H1 (cell line): ENCODE results near the gene KCNJ12. TPM values are rescaled to one million over a fixed set of nuclear protein-coding genes. Genes with fewer than 3 reads are reported as not detected.

Experiments used
- CTCF ChIA-PET: fragments of 300-600 bp; sonication (Branson Sonifier 250); formaldehyde crosslinking; loops from one replicate; lab custom pipeline; 2021; ENCODE audit not compliant: partially characterized antibody; lab: Charles Lee
- POLR2A ChIA-PET: fragments of 300-600 bp; sonication (Branson Sonifier 250); formaldehyde crosslinking; loops from one replicate; lab custom pipeline; 2021; ENCODE audit warnings: inconsistent platforms; ENCODE audit not compliant: partially characterized antibody; lab: Charles Lee
- DNase-seq, 2 experiments: peaks; one replicate each; pipeline versions ENCODE4 v3.0.0 to v3.0.0-alpha.2; 2010 to 2022; ENCODE audit warnings: low spot score in 2 of 2, low read depth in 1 of 2, mixed read lengths in 1 of 2
- FAIRE-seq: peaks from 2 replicates; lab custom pipeline; 2011; peaks lifted over from hg19 to GRCh38; lab: Jason Lieb, UNC
- H2AFZ ChIP-seq: 2 replicates; pipeline ENCODE4 v1.8.1; 2012; ENCODE audit warnings: low read length, inconsistent platforms
- H2AK5ac ChIP-seq: 2 replicates; pipeline ENCODE4 v1.6.1; 2013; ENCODE audit warnings: low read depth, low read length
- H2BK120ac ChIP-seq: replicated peaks from 2 replicates; pipeline ENCODE3; 2013; ENCODE audit warnings: low read depth, low read length, inconsistent platforms
- H2BK12ac ChIP-seq: 2 replicates; pipeline ENCODE4 v1.6.1; 2013; ENCODE audit warnings: low read depth, low read length
- H2BK15ac ChIP-seq: 2 replicates; pipeline ENCODE4 v1.6.1; 2013; ENCODE audit warnings: low read length
- H2BK20ac ChIP-seq: 2 replicates; pipeline ENCODE4 v1.6.1; 2013; ENCODE audit warnings: low read length
- H2BK5ac ChIP-seq: 2 replicates; pipeline ENCODE4 v1.6.1; 2013; ENCODE audit warnings: low read depth, low read length
- H3K14ac ChIP-seq: 2 replicates; pipeline ENCODE4 v1.6.1; 2013; ENCODE audit warnings: inconsistent platforms; ENCODE audit not compliant: insufficient read length
- H3K18ac ChIP-seq: 2 replicates; pipeline ENCODE4 v1.6.1; 2013; ENCODE audit warnings: low read length; ENCODE audit errors: extremely low read depth
- H3K23ac ChIP-seq: 2 replicates; pipeline ENCODE4 v1.6.1; 2013; ENCODE audit warnings: inconsistent platforms; ENCODE audit not compliant: insufficient read length
- H3K23me2 ChIP-seq: 2 replicates; pipeline ENCODE4 v1.6.1; 2013; ENCODE audit warnings: low read depth, low read length
- H3K27ac ChIP-seq: 2 replicates; pipeline ENCODE4 v1.6.1; 2011; ENCODE audit warnings: low read depth, low read length, inconsistent platforms
- H3K27me3 ChIP-seq, 4 experiments: replicated peaks in 1 of 4; 1 replicate in 1 of 4; 2 replicates in 3 of 4; pipeline versions ENCODE4 v1.6.1 to v1.8.1; 2011 to 2013; ENCODE audit warnings: low read length in 3 of 4, mild to moderate bottlenecking in 3 of 4, inconsistent platforms in 2 of 4, mixed read lengths in 2 of 4, moderate library complexity in 1 of 4; ENCODE audit not compliant: control insufficient read depth in 3 of 4, insufficient read depth in 3 of 4; ENCODE audit errors: extremely low read depth in 1 of 4
- H3K36me3 ChIP-seq, 4 experiments: 2 replicates each; pipeline versions ENCODE4 v1.6.1 to v1.8.1; 2011 to 2013; ENCODE audit warnings: mild to moderate bottlenecking in 4 of 4, low read length in 3 of 4, moderate library complexity in 2 of 4, control low read depth in 1 of 4, inconsistent platforms in 1 of 4; ENCODE audit not compliant: insufficient read depth in 4 of 4, control insufficient read depth in 2 of 4
- H3K4ac ChIP-seq: replicated peaks from 2 replicates; pipeline ENCODE3; 2013; ENCODE audit warnings: low read length, low read depth, mixed read lengths, inconsistent platforms; ENCODE audit not compliant: insufficient read length
- H3K4me1 ChIP-seq, 4 experiments: replicated peaks in 1 of 4; 1 replicate in 1 of 4; 2 replicates in 3 of 4; pipeline versions ENCODE4 v1.6.1 to v1.8.1; 2011 to 2013; ENCODE audit warnings: low read length in 3 of 4, inconsistent platforms in 2 of 4, mixed read lengths in 1 of 4; ENCODE audit not compliant: insufficient read depth in 4 of 4, control insufficient read depth in 3 of 4
- H3K4me2 ChIP-seq, 2 experiments: 2 replicates each; pipeline versions ENCODE4 v1.6.1 to v1.8.1; 2011 to 2013; ENCODE audit warnings: low read depth in 2 of 2, low read length in 2 of 2, control low read depth in 1 of 2, inconsistent platforms in 1 of 2, mild to moderate bottlenecking in 1 of 2; ENCODE audit not compliant: insufficient read depth in 1 of 2
- H3K4me3 ChIP-seq, 4 experiments: fragments of 200-600, 300-600 bp in 1 of 4; sonication (generic), shearing (Covaris generic), sonication (Bioruptor Twin) in 1 of 4; 2 replicates each; pipeline versions ENCODE4 v1.5.1 to v1.8.1; 2011 to 2016; ENCODE audit warnings: low read length in 4 of 4, low read depth in 3 of 4, control low read depth in 2 of 4, inconsistent platforms in 2 of 4, mild to moderate bottlenecking in 2 of 4, mixed read lengths in 1 of 4, moderate library complexity in 1 of 4; ENCODE audit not compliant: insufficient read depth in 2 of 4; ENCODE audit errors: extremely low read depth in 1 of 4
- H3K56ac ChIP-seq: replicated peaks from 2 replicates; pipeline ENCODE3; 2013; ENCODE audit warnings: low read depth, mild to moderate bottlenecking, mixed read lengths, low read length, inconsistent platforms; ENCODE audit not compliant: insufficient read length
- H3K79me1 ChIP-seq: 2 replicates; pipeline ENCODE4 v1.6.1; 2013; ENCODE audit warnings: low read depth, low read length, control low read depth
- H3K79me2 ChIP-seq, 2 experiments: 2 replicates each; pipeline versions ENCODE4 v1.6.1 to v1.8.1; 2012 to 2013; ENCODE audit warnings: low read length in 2 of 2, mild to moderate bottlenecking in 2 of 2, inconsistent platforms in 1 of 2; ENCODE audit not compliant: insufficient read depth in 2 of 2, control insufficient read depth in 1 of 2
- H3K9ac ChIP-seq, 4 experiments: replicated peaks in 1 of 4; 1 replicate in 1 of 4; 2 replicates in 3 of 4; pipeline versions ENCODE4 v1.6.1 to v1.8.1; 2011 to 2013; ENCODE audit warnings: low read depth in 3 of 4, low read length in 3 of 4, control low read depth in 2 of 4, mild to moderate bottlenecking in 2 of 4, moderate library complexity in 2 of 4, inconsistent platforms in 1 of 4; ENCODE audit errors: extremely low read depth in 1 of 4
- H3K9me3 ChIP-seq, 2 experiments: 2 replicates each; pipeline versions ENCODE4 v1.6.1 to v1.8.1; 2012 to 2013; ENCODE audit warnings: mild to moderate bottlenecking in 2 of 2, moderate library complexity in 2 of 2, control low read depth in 1 of 2, inconsistent platforms in 1 of 2, low read depth in 1 of 2, low read length in 1 of 2, mixed read lengths in 1 of 2; ENCODE audit not compliant: insufficient read depth in 2 of 2
- H4K20me1 ChIP-seq, 2 experiments: replicated peaks in 1 of 2; 2 replicates each; pipeline versions ENCODE3 to v1.8.1; 2011 to 2013; ENCODE audit warnings: inconsistent platforms in 2 of 2, low read length in 2 of 2, mild to moderate bottlenecking in 1 of 2; ENCODE audit not compliant: insufficient read depth in 2 of 2, control insufficient read depth in 1 of 2
- H4K5ac ChIP-seq: 2 replicates; pipeline ENCODE4 v1.6.1; 2013; ENCODE audit warnings: low read length, low read depth, mixed read lengths, inconsistent platforms; ENCODE audit not compliant: insufficient read length
- H4K8ac ChIP-seq: 2 replicates; pipeline ENCODE4 v1.8.0; 2013; ENCODE audit warnings: mild to moderate bottlenecking, moderate library complexity, low read length, inconsistent platforms; ENCODE audit not compliant: insufficient read depth; ENCODE audit errors: extremely low read depth
- H4K91ac ChIP-seq: replicated peaks from 2 replicates; pipeline ENCODE3; 2013; ENCODE audit warnings: low read length, mixed read lengths, inconsistent platforms; ENCODE audit not compliant: insufficient read length
- EGR1 ChIP-seq: IDR thresholded peaks from 2 replicates; pipeline ENCODE4 v1.6.1; 2011; ENCODE audit warnings: low read depth, low read length, borderline replicate concordance
- JUND ChIP-seq: IDR thresholded peaks from 2 replicates; pipeline ENCODE4 v1.6.1; 2011; ENCODE audit warnings: mild to moderate bottlenecking, improper control_type of control experiment, low read length
- KDM1A ChIP-seq: fragments of 200-600, 300-600 bp; sonication (generic); IDR thresholded peaks from 2 replicates; pipeline ENCODE4 v1.7.1; 2016; ENCODE audit warnings: mild to moderate bottlenecking, low read length, borderline replicate concordance
- KDM4A ChIP-seq: IDR thresholded peaks from one replicate; pipeline ENCODE4 v1.7.1; 2012; ENCODE audit warnings: low read depth, mild to moderate bottlenecking, moderate library complexity, low read length, inconsistent platforms; ENCODE audit not compliant: severe bottlenecking
- PHF8 ChIP-seq: fragments of 200-600 bp; sonication (generic); conservative IDR thresholded peaks from 2 replicates; pipeline ENCODE4 v1.7.1; 2012; ENCODE audit warnings: low read depth, mild to moderate bottlenecking, inconsistent platforms, low read length, moderate library complexity
- POU5F1 ChIP-seq: IDR thresholded peaks from 2 replicates; pipeline ENCODE4 v1.6.1; 2011; ENCODE audit warnings: low read depth, mild to moderate bottlenecking, low read length, moderate library complexity
- RNF2 ChIP-seq: fragments of 200-900, 300-1000 bp; sonication (generic); IDR thresholded peaks from 2 replicates; pipeline ENCODE4 v1.7.1; 2016; ENCODE audit warnings: borderline replicate concordance, low read depth, mild to moderate bottlenecking, antibody characterized with exemption, low read length; ENCODE audit not compliant: poor library complexity, severe bottlenecking; ENCODE audit errors: missing control alignments
- SIRT6 ChIP-seq: IDR thresholded peaks from one replicate; pipeline ENCODE4 v1.7.1; 2012; ENCODE audit warnings: low read length, inconsistent platforms
- TEAD4 ChIP-seq: IDR thresholded peaks from 2 replicates; pipeline ENCODE4 v1.6.1; 2012; ENCODE audit warnings: low read depth, low read length, inconsistent platforms, mixed read lengths
- WGBS, 2 experiments: shearing (Covaris generic) in 1 of 2; methylation state at CpG; one replicate each; pipeline versions ENCODE4 v1.1.6 to v1.1.7; 2013 to 2015; ENCODE audit warnings: low lambda C conversion rate in 2 of 2, mixed read lengths in 2 of 2, inconsistent platforms in 1 of 2, low coverage in 1 of 2, missing lambda C conversion rate in 1 of 2; ENCODE audit not compliant: insufficient replicate concordance in 2 of 2, insufficient coverage in 1 of 2, insufficient read length in 1 of 2; ENCODE audit errors: extremely low coverage in 1 of 2, missing lambda C conversion rate in 1 of 2; 5-methylcytosine and 5-hydroxymethylcytosine counted together
- polyA plus RNA-seq, 7 experiments: library from polyadenylated mRNA; depleted of rRNA in 3 of 7; stranded (reverse) in 5 of 7; unstranded in 2 of 7; fragments of >200 nt in 5 of 7; fragments of 200-250 nt in 2 of 7; gene quantifications; 1 replicate in 5 of 7; 2 replicates in 1 of 7; 4 replicates in 1 of 7; pipeline versions ENCODE4 v1.2.1 to v1.2.3, GENCODE V29; 2011 to 2013; ENCODE audit warnings: missing spikeins in 2 of 7, mixed read lengths in 2 of 7
- total RNA-seq: library from RNA; stranded (reverse); fragmentation: NEBNext Ultra II Directional; extraction: Animal tissue kit (Norgen Biotek cat#: 25700); gene quantifications from 2 replicates; pipeline ENCODE4 v1.2.1, GENCODE V29; 2021

KCNJ12 gene
- total and polyA plus RNA-seq, 2 of the 8 experiments (the other 6 are each of a cell fraction or from before 2014, with no cell fraction given) = 1.2 to 1.5 TPM

DNA sequence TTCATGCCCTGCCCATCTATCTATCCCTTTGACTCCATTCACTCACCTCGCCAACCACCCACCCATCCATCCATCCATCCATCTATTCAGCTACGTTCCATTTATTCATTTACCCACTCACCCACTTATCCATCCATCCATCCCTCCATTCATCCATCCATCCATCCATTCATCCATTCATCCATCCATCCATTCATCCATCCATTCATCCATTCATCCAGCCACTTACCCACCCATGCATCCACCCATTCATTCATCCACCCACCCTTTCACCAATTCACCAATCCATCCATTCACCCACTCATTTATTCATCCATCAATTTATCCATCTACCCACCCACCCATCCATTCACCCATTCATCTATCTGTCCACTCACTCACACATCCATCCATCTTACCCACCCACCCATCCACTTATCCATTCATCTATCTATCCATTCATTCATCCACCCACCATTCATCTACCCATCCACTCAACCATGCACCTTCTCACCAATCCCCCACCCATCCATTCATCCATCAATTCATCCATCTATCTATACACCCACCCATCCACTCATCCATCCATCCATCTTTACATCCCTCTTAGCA is 19.5 kb upstream of the KCNJ12 start:
- ChIA-PET POLR2A (no interaction called here), CTCF (interaction anchor here (1.6 kb wide), 1 partner anchor 20 kb away, joined by 6 read pairs; the partner anchor contains the start of gene KCNJ12)
- Histone ChIP-seq H3K14ac (no peak overlapping the region), H4K5ac (no peak overlapping the region), H3K27ac (no peak overlapping the region), H3K56ac (peak overlapping the region; percentile 62), H4K20me1 (no peaks in the 10 kb centered on the region), H4K8ac (no peak overlapping the region), H3K23me2 (peaks cover 8% of the 10 kb centered on the region; the same call in 1 of the 2 replicates), H3K9ac (no peak overlapping the region), H3K27me3 (no peaks in the 10 kb centered on the region; a peak in 3 of 7 replicates), H3K4me1 (peaks cover 0 to 19% (median 6%) of the 10 kb centered on the region in 4 experiments; a peak in 6 of 7 replicates), H3K23ac (no peak overlapping the region), H3K4me3 (no peak overlapping the region), H2AK5ac (no peak overlapping the region), H3K18ac (no peak overlapping the region), H3K79me2 (no peaks in the 10 kb centered on the region)
- 87% methylated on average over 2 of the region's 2 CpGs; no CpG with 5 or more reads in 1 of the 2 experiments for WGBS, 2 experiments
- no peak for TF ChIP-seq EGR1
- no peak for TF ChIP-seq KDM4A
- TF ChIP-seq POU5F1 = no peak
- TF ChIP-seq SIRT6 = no peak
- TF ChIP-seq JUND = no peak
- TF ChIP-seq TEAD4 = no peak
- TF ChIP-seq PHF8 = no peak
- no peak for TF ChIP-seq KDM1A
- TF ChIP-seq RNF2 = no peak
- TF ChIP-seq, all 59 proteins: peak for 0
- no peaks in the 10 kb centered on the region; the same call in 1 of the 2 replicates for H3K79me1 ChIP-seq
- H4K91ac ChIP-seq = no peak overlapping the region
- no peaks in the 10 kb centered on the region for H3K9me3 ChIP-seq
- no peak for DNase-seq
- no peaks in the 10 kb centered on the region for H3K36me3 ChIP-seq
- H3K4ac ChIP-seq = no peak overlapping the region
- H2BK12ac ChIP-seq = no peak overlapping the region
- H2BK120ac ChIP-seq = no peak overlapping the region
- no peak overlapping the region for H3K4me2 ChIP-seq
- H2AFZ ChIP-seq = no peak overlapping the region
- H2BK15ac ChIP-seq = no peak overlapping the region
- no peak for FAIRE-seq
- no peak overlapping the region for H2BK5ac ChIP-seq
- no peak overlapping the region for H2BK20ac ChIP-seq
